CD8-positive, alpha-beta memory T cell (primary cell): Measurements from ENCODE around the gene SPRY1. TPM values are rescaled to one million over a fixed set of nuclear protein-coding genes. Genes with fewer than 3 reads are reported as not detected.

Source experiments
- CTCF ChIA-PET: fragments of 350-600 bp; sonication (Branson Sonifier 250); formaldehyde crosslinking; loops from one replicate; lab custom pipeline; 2021; ENCODE audit warnings: antibody characterized with exemption; lab: Charles Lee
- POLR2A ChIA-PET: fragments of 350-600 bp; sonication (Branson Sonifier 250); formaldehyde crosslinking; loops from one replicate; lab custom pipeline; 2021; ENCODE audit warnings: antibody characterized with exemption; lab: Charles Lee
- DNase-seq, 5 donors: peaks; one replicate each; pipeline versions ENCODE4 v3.0.0 to v3.0.0-alpha.2; 2020 to 2022; ENCODE audit warnings: mixed read lengths in 1 of 5
- H3K27ac ChIP-seq: one replicate; pipeline ENCODE4 v1.7.0; 2013; ENCODE audit warnings: low read depth, mild to moderate bottlenecking, low read length, moderate library complexity
- H3K27me3 ChIP-seq: 2 replicates; pipeline ENCODE4 v1.7.0; 2013; ENCODE audit warnings: low read length, mild to moderate bottlenecking; ENCODE audit not compliant: insufficient read depth, poor library complexity, severe bottlenecking
- H3K36me3 ChIP-seq: 2 replicates; pipeline ENCODE4 v1.7.0; 2013; ENCODE audit warnings: mild to moderate bottlenecking, low read length, moderate library complexity; ENCODE audit not compliant: insufficient read depth
- H3K4me1 ChIP-seq: 2 replicates; pipeline ENCODE4 v1.7.0; 2013; ENCODE audit warnings: mild to moderate bottlenecking, low read length, moderate library complexity; ENCODE audit not compliant: insufficient read depth
- H3K4me3 ChIP-seq: 2 replicates; pipeline ENCODE4 v1.7.0; 2013; ENCODE audit warnings: mild to moderate bottlenecking, low read length
- H3K9me3 ChIP-seq: 2 replicates; pipeline ENCODE4 v1.7.0; 2013; ENCODE audit warnings: mild to moderate bottlenecking, low read length
- H3K27ac Mint-ChIP-seq, 8 donors: one replicate each; pipeline ENCODE4 v1.8.0; 2020 to 2021; ENCODE audit warnings: mixed read lengths in 8 of 8, mild to moderate bottlenecking in 6 of 8, inconsistent platforms in 3 of 8, moderate library complexity in 3 of 8
- H3K27me3 Mint-ChIP-seq, 2 donors: one replicate each; pipeline ENCODE4 v1.8.0; 2020 to 2021; ENCODE audit warnings: mixed read lengths in 2 of 2, mild to moderate bottlenecking in 1 of 2, moderate library complexity in 1 of 2
- H3K36me3 Mint-ChIP-seq, 3 donors: one replicate each; pipeline ENCODE4 v1.8.0; 2020 to 2021; ENCODE audit warnings: mixed read lengths in 3 of 3, inconsistent platforms in 1 of 3, mild to moderate bottlenecking in 1 of 3
- H3K4me1 Mint-ChIP-seq, 3 donors: one replicate each; pipeline ENCODE4 v1.8.0; 2020 to 2021; ENCODE audit warnings: mixed read lengths in 3 of 3, inconsistent platforms in 1 of 3, mild to moderate bottlenecking in 1 of 3
- H3K4me3 Mint-ChIP-seq, 7 donors: one replicate each; pipeline ENCODE4 v1.8.0; 2020 to 2021; ENCODE audit warnings: mixed read lengths in 7 of 7, mild to moderate bottlenecking in 6 of 7, moderate library complexity in 4 of 7, inconsistent platforms in 2 of 7
- H3K9me3 Mint-ChIP-seq, 5 donors: one replicate each; pipeline ENCODE4 v1.8.0; 2020 to 2022; ENCODE audit warnings: mixed read lengths in 5 of 5, mild to moderate bottlenecking in 3 of 5, moderate library complexity in 2 of 5, inconsistent platforms in 1 of 5
- polyA plus RNA-seq: library from polyadenylated mRNA; unstranded; fragments of 300-500 nt; fragmentation: Illumina TruSeq; gene quantifications from one replicate; pipeline ENCODE4 v1.2.3, GENCODE V29; 2021
- total RNA-seq, 2 experiments: library from RNA; stranded (reverse); gene quantifications; one replicate each; pipeline ENCODE4 v1.2.3, GENCODE V29; 2021

The SPRY1 gene, protein sequence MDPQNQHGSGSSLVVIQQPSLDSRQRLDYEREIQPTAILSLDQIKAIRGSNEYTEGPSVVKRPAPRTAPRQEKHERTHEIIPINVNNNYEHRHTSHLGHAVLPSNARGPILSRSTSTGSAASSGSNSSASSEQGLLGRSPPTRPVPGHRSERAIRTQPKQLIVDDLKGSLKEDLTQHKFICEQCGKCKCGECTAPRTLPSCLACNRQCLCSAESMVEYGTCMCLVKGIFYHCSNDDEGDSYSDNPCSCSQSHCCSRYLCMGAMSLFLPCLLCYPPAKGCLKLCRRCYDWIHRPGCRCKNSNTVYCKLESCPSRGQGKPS
- total RNA-seq: 10 to 100 TPM; 40.6 to 40.8 TPM
- polyA plus RNA-seq: 27.2 TPM

GRCh38 chr4:123396307-123397143 is at the start of gene SPRY1:
Gene SPRY1, plus strand, starts transcription at chr4:123396795. Its CDS starts 4,797 bp downstream, at chr4:123401592.
- H3K27me3 ChIP-seq: no peaks in the 10 kb centered on the region
- H3K4me1 ChIP-seq: peaks cover 15% of the 10 kb centered on the region
- H3K36me3 ChIP-seq: no peaks in the 10 kb centered on the region
- Mint-ChIP-seq H3K9me3 (peaks cover 0 to 2% (median 0%) of the 10 kb centered on the region in 5 donors), H3K4me3 (peak within 1 kb of the TSS; percentile 83 to 94 (median 87)), H3K27ac (peak within 1 kb of the TSS; percentile 77 to 96 (median 92)), H3K27me3 (peaks cover 8 to 23% of the 10 kb centered on the region in 2 donors), H3K36me3 (peaks cover 0 to 8% (median 1%) of the 10 kb centered on the region in 3 donors), H3K4me1 (peaks cover 30 to 37% (median 30%) of the 10 kb centered on the region in 3 donors)
- ChIA-PET CTCF (interaction anchor here (0.7 to 2.1 kb wide), 6 partner anchors 10 to 168 kb away, joined by 3 to 8 read pairs (median 3); no protein-coding TSS in a partner anchor), POLR2A (interaction anchor here (0.9 to 1.3 kb wide), 2 partner anchors 26 to 168 kb away, joined by 4 read pairs; no protein-coding TSS in a partner anchor)
- H3K4me3 ChIP-seq: peak within 1 kb of the TSS; percentile 75
- peak within 1 kb of the TSS; percentile 4 for H3K27ac ChIP-seq
- peak; percentile 40 to 84 (median 75) for DNase-seq
- no peaks in the 10 kb centered on the region for H3K9me3 ChIP-seq

GRCh38 chr4:123346951-123347350 is 49.6 kb upstream of the SPRY1 start:
- H3K27me3 Mint-ChIP-seq: peaks cover 3 to 18% of the 10 kb centered on the region in 2 donors
- no peaks in the 10 kb centered on the region for H3K36me3 Mint-ChIP-seq
- CTCF ChIA-PET: interaction anchor here (1.6 kb wide), 1 partner anchor 9 kb away, joined by 3 read pairs; no protein-coding TSS in a partner anchor

GRCh38 chr4:123348946-123349345 is 47.6 kb upstream of the SPRY1 start:
- H3K27me3 ChIP-seq: no peaks in the 10 kb centered on the region
- no peak overlapping the region for H3K4me3 Mint-ChIP-seq
- peaks cover 0 to 9% (median 2%) of the 10 kb centered on the region in 3 donors for H3K4me1 Mint-ChIP-seq
- CTCF ChIA-PET: no interaction called here
- no peaks in the 10 kb centered on the region for H3K4me1 ChIP-seq
- H3K36me3 Mint-ChIP-seq: no peaks in the 10 kb centered on the region
- POLR2A ChIA-PET: no interaction called here
- DNase-seq: no peak
- H3K27ac Mint-ChIP-seq: no peak overlapping the region
- H3K36me3 ChIP-seq: no peaks in the 10 kb centered on the region
- H3K27ac ChIP-seq: no peak overlapping the region
- H3K27me3 Mint-ChIP-seq: peaks cover 3 to 16% of the 10 kb centered on the region in 2 donors
- H3K9me3 Mint-ChIP-seq: no peaks in the 10 kb centered on the region
- no peak overlapping the region for H3K4me3 ChIP-seq
- no peaks in the 10 kb centered on the region for H3K9me3 ChIP-seq

More at GRCh38 chr4:123346951-123347350, 49.6 kb upstream of the SPRY1 start:
- Histone ChIP-seq H3K4me1 (no peaks in the 10 kb centered on the region), H3K36me3 (no peaks in the 10 kb centered on the region), H3K27me3 (no peaks in the 10 kb centered on the region), H3K27ac (no peak overlapping the region), H3K4me3 (no peak overlapping the region), H3K9me3 (no peaks in the 10 kb centered on the region)
- no peak overlapping the region for H3K4me3 Mint-ChIP-seq
- POLR2A ChIA-PET: no interaction called here
- no peaks in the 10 kb centered on the region for H3K9me3 Mint-ChIP-seq
- no peaks in the 10 kb centered on the region for H3K4me1 Mint-ChIP-seq
- H3K27ac Mint-ChIP-seq: no peak overlapping the region
- DNase-seq: no peak

DNA sequence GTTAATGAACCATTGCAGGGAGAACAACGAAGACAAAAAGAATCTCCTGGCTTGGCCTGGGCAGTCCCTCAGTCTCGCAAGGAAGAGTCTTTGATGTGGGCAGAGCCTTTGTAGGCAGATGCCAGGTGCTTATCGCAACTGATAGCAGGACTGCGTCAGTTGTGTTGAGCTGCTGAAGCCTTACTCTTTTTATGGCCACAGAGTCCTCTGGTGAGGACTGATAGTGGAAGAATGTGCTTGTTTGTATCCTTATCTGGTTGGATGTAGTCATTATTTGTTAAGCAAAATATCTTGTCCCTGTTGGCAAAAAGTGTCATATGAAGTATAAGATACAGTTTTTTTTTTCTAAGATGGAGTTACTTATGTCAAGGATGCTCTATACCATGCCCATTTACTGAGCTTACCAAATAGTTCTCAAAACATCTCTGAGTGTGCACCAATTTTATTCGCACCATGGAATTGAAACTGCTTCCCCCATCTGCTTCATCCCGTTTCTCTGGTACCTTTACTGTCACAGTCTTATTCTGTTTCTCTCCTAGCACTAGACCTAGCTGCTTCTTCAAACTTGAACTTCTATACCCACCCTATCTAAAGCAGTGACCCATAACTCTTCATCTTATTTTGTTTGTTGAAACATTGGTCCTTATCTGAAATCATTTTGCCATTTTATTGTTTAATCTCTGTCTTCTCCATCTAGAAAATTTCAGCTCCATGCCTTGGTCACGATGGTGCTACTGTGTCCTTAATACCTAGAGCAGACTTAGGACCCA is 47.0 kb upstream of the SPRY1 start:
- ChIA-PET POLR2A (no interaction called here), CTCF (no interaction called here)
- H3K9me3 ChIP-seq: no peaks in the 10 kb centered on the region
- no peaks in the 10 kb centered on the region for H3K36me3 ChIP-seq
- H3K36me3 Mint-ChIP-seq: no peaks in the 10 kb centered on the region
- no peak for DNase-seq
- no peaks in the 10 kb centered on the region for H3K4me1 ChIP-seq
- no peak overlapping the region for H3K27ac ChIP-seq
- H3K9me3 Mint-ChIP-seq: no peaks in the 10 kb centered on the region
- no peak overlapping the region for H3K4me3 Mint-ChIP-seq
- H3K4me3 ChIP-seq: no peak overlapping the region
- peaks cover 3 to 16% of the 10 kb centered on the region in 2 donors for H3K27me3 Mint-ChIP-seq
- H3K4me1 Mint-ChIP-seq: peaks cover 0 to 9% (median 2%) of the 10 kb centered on the region in 3 donors
- no peak overlapping the region for H3K27ac Mint-ChIP-seq
- no peaks in the 10 kb centered on the region for H3K27me3 ChIP-seq

DNA sequence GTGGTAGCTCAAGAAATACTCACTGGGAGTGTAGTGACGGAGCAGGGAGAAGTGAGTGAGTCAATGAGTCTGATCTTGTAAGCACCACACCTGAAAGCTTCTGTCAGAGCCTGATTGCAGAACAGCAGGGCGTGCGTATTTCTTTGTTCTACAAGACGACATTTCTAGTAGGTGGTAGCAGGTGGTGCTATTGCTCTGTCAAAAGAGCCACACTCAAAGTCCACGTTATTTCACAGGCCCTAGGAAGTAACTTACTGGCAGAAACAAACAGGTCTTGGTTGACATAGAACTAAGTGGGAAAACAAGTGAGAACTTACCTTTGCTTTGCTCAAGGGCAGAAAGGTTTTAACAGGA is 46.4 kb upstream of the SPRY1 start:
- H3K4me3 ChIP-seq: no peak overlapping the region
- no peak for DNase-seq
- Mint-ChIP-seq H3K27me3 (peaks cover 3 to 16% of the 10 kb centered on the region in 2 donors), H3K36me3 (no peaks in the 10 kb centered on the region), H3K4me3 (no peak overlapping the region), H3K4me1 (peaks cover 0 to 9% (median 2%) of the 10 kb centered on the region in 3 donors), H3K9me3 (no peaks in the 10 kb centered on the region), H3K27ac (no peak overlapping the region)
- ChIA-PET CTCF (no interaction called here), POLR2A (no interaction called here)
- no peaks in the 10 kb centered on the region for H3K9me3 ChIP-seq
- H3K36me3 ChIP-seq: no peaks in the 10 kb centered on the region
- no peak overlapping the region for H3K27ac ChIP-seq
- H3K4me1 ChIP-seq: no peaks in the 10 kb centered on the region
- H3K27me3 ChIP-seq: no peaks in the 10 kb centered on the region

- peaks cover 3 to 15% of the 10 kb centered on the region in 2 donors for H3K27me3 Mint-ChIP-seq
- H3K9me3 Mint-ChIP-seq: no peaks in the 10 kb centered on the region
- CTCF ChIA-PET: no interaction called here
- POLR2A ChIA-PET: no interaction called here
- Histone ChIP-seq H3K9me3 (no peaks in the 10 kb centered on the region), H3K27ac (no peak overlapping the region), H3K27me3 (no peaks in the 10 kb centered on the region), H3K4me3 (no peak overlapping the region), H3K36me3 (no peaks in the 10 kb centered on the region), H3K4me1 (no peaks in the 10 kb centered on the region)
- no peak for DNase-seq
- H3K4me1 Mint-ChIP-seq: peaks cover 0 to 9% (median 2%) of the 10 kb centered on the region in 3 donors
- H3K27ac Mint-ChIP-seq: no peak overlapping the region
- H3K36me3 Mint-ChIP-seq: no peaks in the 10 kb centered on the region
- no peak overlapping the region for H3K4me3 Mint-ChIP-seq
These were observed 45.9 kb upstream of the SPRY1 start for GRCh38 chr4:123350726-123351125.

DNA sequence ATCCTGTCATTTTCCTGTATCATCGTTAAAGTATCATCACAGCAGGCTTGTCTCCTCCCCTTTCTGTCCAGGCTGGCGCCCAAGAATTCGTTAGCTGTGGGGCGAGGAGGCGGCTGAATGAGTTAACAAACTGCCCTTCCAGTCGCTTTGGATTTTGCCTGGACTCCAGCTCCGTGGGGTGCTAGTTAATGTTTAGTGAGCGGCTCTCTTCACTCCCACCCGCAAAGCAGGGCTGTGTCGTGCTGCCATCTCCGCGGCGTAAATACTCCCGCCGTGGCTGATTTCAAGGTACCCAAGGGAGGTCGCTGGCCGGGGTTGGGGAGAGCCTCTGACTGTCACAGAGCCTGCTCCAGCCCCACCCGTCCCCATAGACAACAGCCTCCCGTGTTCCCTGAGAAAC is 44.9 kb upstream of the SPRY1 start:
- Mint-ChIP-seq H3K36me3 (no peaks in the 10 kb centered on the region), H3K9me3 (no peaks in the 10 kb centered on the region), H3K27ac (no peak overlapping the region), H3K27me3 (peaks cover 3 to 14% of the 10 kb centered on the region in 2 donors), H3K4me3 (no peak overlapping the region), H3K4me1 (peaks cover 0 to 9% (median 2%) of the 10 kb centered on the region in 3 donors)
- H3K4me3 ChIP-seq: no peak overlapping the region
- no peak overlapping the region for H3K27ac ChIP-seq
- no peaks in the 10 kb centered on the region for H3K9me3 ChIP-seq
- no peaks in the 10 kb centered on the region for H3K27me3 ChIP-seq
- H3K36me3 ChIP-seq: no peaks in the 10 kb centered on the region
- ChIA-PET POLR2A (no interaction called here), CTCF (no interaction called here)
- no peaks in the 10 kb centered on the region for H3K4me1 ChIP-seq
- DNase-seq: no peak
